ENCODE measurements around the gene GUCY1A2. TPM values are rescaled to one million over a fixed set of nuclear protein-coding genes. Genes with fewer than 3 reads are reported as not detected.
"Not testable (repeated sequence)": the region's sequence is repeated elsewhere in the genome, so short reads cannot be mapped to it uniquely, and the experiment has no call there.

GUCY1A2 gene
- total RNA-seq, 1 donor from 2014 or later: 12.4 TPM

DNA sequence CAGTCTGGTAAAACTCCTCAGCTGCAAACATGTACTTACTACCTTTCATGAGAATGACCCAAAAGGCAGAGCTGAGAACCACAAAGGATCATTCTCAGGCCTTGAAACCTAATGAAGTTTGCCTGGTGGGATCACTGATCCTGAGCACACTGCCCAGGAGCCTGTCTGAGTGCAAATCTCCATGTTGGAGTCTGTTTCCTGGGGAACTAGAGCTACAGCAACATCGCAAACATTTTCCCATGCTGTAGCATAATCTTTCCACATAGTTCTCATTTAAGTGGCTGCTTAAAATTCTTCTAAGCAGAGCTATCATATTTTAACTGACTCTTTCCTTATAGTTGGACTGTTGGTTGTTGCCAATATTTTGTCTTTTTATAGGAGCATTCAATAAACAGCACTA is 58.5 kb downstream of the GUCY1A2 start:
- DNase-seq (ENCODE audit: low spot score): no peak
- no peak for ATAC-seq
- intact Hi-C loops (cut with DNase I): no loop called here

DNA sequence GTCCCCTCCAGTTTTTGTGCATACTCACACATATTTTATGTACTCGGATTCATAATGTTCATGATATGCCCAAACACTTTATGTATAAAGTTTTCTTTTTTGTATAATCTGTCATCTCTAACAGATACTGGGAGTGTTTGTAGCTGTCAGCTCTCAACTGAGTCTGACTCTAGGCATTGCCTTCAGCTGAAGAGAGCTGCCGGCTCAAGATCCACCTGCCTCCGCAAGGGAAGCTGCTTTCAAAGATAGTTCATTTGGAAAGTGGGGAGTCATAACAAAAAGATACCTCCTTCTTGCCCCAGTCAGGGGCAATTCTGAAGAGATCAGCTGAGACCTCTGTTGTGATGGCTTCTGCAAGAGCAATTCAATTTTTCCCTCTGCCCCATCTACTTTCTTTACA is 58.9 kb downstream of the GUCY1A2 start:
- no peak for ATAC-seq
- DNase-seq (ENCODE audit: low spot score): no peak
- intact Hi-C loops (cut with DNase I): no loop called here

DNA sequence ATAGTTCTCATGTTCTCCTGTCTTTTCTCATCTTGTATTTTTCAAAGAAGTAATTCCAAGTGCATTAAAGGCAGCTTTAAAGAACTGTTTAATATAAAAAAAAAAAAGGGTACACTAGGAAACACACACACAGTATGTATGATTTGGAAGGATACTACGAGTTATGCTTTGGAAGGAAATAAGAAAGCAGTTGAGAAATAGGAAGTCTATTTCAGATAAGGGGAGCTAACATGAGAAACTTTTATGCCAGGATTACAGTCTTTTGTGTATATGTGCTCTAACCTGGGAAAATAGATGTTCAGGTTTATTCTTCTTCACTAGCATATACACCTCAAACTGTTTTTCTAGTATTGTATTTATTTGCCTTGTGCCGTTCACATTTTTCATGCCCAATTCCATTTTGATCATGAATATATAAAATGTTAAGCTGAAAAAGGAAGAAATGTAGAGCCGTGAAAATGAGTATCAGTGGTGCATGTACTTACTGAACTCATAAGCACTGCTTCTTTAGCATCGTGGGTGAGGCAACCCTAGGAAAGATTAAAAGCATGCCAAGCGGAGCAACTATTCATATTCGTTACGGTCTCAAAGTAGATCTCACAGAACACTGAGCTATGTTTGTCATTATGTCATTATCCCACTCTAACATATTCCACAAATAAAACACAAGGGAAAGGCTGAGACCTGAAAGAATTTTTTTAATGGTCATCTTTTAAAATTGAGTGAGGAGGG is 59.6 kb downstream of the GUCY1A2 start:
- DNase-seq (ENCODE audit: low spot score): no peak
- no peak for ATAC-seq
- intact Hi-C loops (cut with DNase I): no loop called here

DNA sequence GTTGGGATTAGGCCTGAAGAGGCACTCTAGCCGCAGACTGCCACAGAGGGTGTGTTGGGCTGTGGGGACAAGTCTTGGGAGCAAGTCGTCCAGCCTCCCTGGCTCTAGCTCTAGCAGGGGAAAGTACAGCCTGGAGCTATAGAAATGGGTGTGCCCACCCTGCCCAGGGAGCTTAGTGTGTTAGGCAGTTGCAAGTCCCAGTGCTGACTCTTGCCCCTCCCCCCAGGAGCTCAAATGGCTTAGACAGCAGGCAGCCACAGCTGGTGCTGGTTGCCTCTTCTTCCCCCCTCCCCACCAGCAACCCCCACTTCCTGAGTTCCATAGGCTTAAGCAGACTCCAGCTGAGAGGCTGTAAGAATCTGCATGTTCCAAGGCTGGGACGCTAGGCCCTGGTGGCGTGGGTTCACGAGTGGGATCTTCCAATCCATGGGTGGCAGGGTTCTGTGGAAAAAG is 61.2 kb downstream of the GUCY1A2 start:
- intact Hi-C loops (cut with DNase I): no loop called here
- no peak for DNase-seq (ENCODE audit: low spot score)
- no peak for ATAC-seq

- no peak for DNase-seq (ENCODE audit: low spot score)
- intact Hi-C loops (cut with DNase I): no loop called here
- peak; percentile 28 for ATAC-seq
These were observed 68.2 kb downstream of the GUCY1A2 start for GRCh38 chr11:106950067-106950491.

GRCh38 chr11:106943089-106943488 is 75.2 kb downstream of the GUCY1A2 start:
- DNase-seq (ENCODE audit: low spot score) (no peak), ATAC-seq (no peak)
- intact Hi-C loops (cut with DNase I): no loop called here

GRCh38 chr11:106939157-106939556 is 79.1 kb downstream of the GUCY1A2 start:
- intact Hi-C loops (cut with DNase I): no loop called here
- ATAC-seq (no peak), DNase-seq (ENCODE audit: low spot score) (no peak)

GRCh38 chr11:106937111-106937510 is 81.2 kb downstream of the GUCY1A2 start:
- no peak for ATAC-seq
- intact Hi-C loops (cut with DNase I): no loop called here
- no peak for DNase-seq (ENCODE audit: low spot score)

DNA sequence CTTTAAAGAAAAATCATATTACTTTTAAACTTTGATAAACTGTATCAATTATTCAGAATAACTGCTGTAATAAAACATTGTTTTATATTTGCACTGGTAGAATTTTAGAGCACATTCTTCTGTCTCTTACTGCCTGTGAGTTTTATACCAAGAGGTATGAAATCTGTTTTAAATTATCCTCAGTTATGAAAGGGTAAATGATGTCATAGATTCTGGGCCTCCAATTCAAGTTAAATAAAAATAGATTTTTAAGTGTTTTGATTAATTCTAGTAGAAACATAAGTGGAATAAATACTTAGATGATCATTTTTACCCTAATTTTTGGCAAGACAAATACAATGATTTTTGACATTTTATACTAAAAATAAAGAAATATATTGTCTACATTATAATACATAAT is 93.0 kb downstream of the GUCY1A2 start:
- ATAC-seq: no peak
- intact Hi-C loops (cut with DNase I): no loop called here
- DNase-seq (ENCODE audit: low spot score): no peak

GRCh38 chr11:106920899-106921509 is 97.3 kb downstream of the GUCY1A2 start:
- DNase-seq (ENCODE audit: low spot score): no peak
- intact Hi-C loops (cut with DNase I): no loop called here
- ATAC-seq: no peak

GRCh38 chr11:106917973-106918372 is 100.3 kb downstream of the GUCY1A2 start:
- ATAC-seq (no peak), DNase-seq (ENCODE audit: low spot score) (no peak)
- intact Hi-C loops (cut with DNase I): no loop called here

GRCh38 chr11:106914409-106914808 is 103.9 kb downstream of the GUCY1A2 start:
- DNase-seq (ENCODE audit: low spot score) (no peak), ATAC-seq (no peak)
- intact Hi-C loops (cut with DNase I): no loop called here

DNA sequence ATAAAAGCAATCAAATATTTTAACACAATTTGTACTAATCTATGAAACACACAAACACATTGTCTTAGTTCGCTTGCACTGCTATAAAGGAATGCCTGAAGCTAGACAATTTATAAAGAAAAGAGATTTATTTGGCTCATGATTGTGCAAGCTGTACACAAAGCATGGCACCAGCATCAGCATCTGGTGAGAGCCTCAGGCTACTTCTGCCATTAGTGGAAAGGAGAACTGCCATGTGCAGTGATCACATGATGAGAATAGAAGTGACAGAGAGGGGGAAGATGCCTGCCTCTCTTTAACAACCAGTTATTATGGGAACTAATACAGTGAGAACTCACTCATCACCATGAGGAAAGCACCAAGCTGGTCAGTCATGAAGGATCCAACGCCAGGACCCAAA is 105.1 kb downstream of the GUCY1A2 start:
- no peak for DNase-seq (ENCODE audit: low spot score)
- ATAC-seq: no peak
- intact Hi-C loops (cut with DNase I): no loop called here

GRCh38 chr11:106904826-106905225 is 113.5 kb downstream of the GUCY1A2 start:
- DNase-seq (ENCODE audit: low spot score): no peak
- intact Hi-C loops (cut with DNase I): no loop called here
- ATAC-seq: no peak

GRCh38 chr11:106889718-106890117 is 128.6 kb downstream of the GUCY1A2 start:
- DNase-seq (ENCODE audit: low spot score) (no peak), ATAC-seq (no peak)
- intact Hi-C loops (cut with DNase I): no loop called here

- ATAC-seq: no peak
- intact Hi-C loops (cut with DNase I): no loop called here
- DNase-seq (ENCODE audit: low spot score): no peak
These were observed 129.9 kb downstream of the GUCY1A2 start for GRCh38 chr11:106888386-106888785.

GRCh38 chr11:106883693-106884092 is 134.6 kb downstream of the GUCY1A2 start:
- intact Hi-C loops (cut with DNase I); DNase-seq (ENCODE audit: low spot score); ATAC-seq: not testable (repeated sequence)

- intact Hi-C loops (cut with DNase I): no loop called here
- ATAC-seq (no peak), DNase-seq (ENCODE audit: low spot score) (no peak)
These were observed 138.3 kb downstream of the GUCY1A2 start for GRCh38 chr11:106879832-106880546.

DNA sequence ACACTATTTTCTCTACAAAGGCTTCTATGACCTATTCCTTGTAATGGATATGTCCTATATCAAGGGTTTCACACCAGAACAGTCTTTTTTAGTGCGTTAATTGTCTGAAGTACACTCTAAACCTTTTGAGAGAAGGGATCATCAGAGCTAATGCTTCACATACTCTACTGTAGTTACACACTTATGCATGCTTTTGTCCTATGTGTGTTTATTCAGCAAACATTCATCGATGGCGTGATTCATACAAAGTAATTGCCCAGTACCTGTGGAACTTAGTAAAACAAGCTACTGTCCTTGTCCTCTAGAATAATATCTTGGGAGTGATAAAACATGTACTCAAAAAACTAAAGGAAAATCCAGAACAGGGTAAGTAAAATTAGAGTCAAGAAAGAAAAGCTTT is 139.2 kb downstream of the GUCY1A2 start:
- intact Hi-C loops (cut with DNase I): no loop called here
- ATAC-seq (no peak), DNase-seq (ENCODE audit: low spot score) (no peak)

- intact Hi-C loops (cut with DNase I): no loop called here
- DNase-seq (ENCODE audit: low spot score) (no peak), ATAC-seq (no peak)
These were observed 143.3 kb downstream of the GUCY1A2 start for GRCh38 chr11:106875013-106875412.

Data from sciatic nerve (tissue), 2 donors.